ENCODE data around the gene FLNB. TPM values are rescaled to one million over a fixed set of nuclear protein-coding genes. Genes with fewer than 3 reads are reported as not detected.

FLNB gene
- 30.0 TPM for total RNA-seq
- long read RNA-seq, transcript FLNB-211 (4 exons, 932 nt) = major isoform, 12 of 36 reads
- long read RNA-seq, partial matches to known transcripts = 10 of 36 reads
- long read RNA-seq, other reads (novel, unspliced or antisense) = 14 of 36 reads

- DNase-seq = peak; percentile 75
These were observed at the start of gene FLNB for GRCh38 chr3:58008141-58009025. Gene FLNB (plus strand): TSS chr3:58008422. CDS start chr3:58008565, 143 bp downstream.

GRCh38 chr3:57958642-57959422 lies 49.4 kb upstream of the FLNB start:
- peak; percentile 60 for DNase-seq
- intact Hi-C loops (cut with DNase I) = no loop called here
- ATAC-seq (ENCODE audit: poor library complexity) = peak; percentile 55

More at GRCh38 chr3:58008141-58009025, at the start of gene FLNB:
- peak; percentile 96 for ATAC-seq (ENCODE audit: poor library complexity)
- intact Hi-C loops (cut with DNase I) = loop anchor here (5.0 kb wide), 1 partner anchor 159 kb away; no protein-coding TSS in a partner anchor

GRCh38 chr3:57959423-57960173 lies 48.6 kb upstream of the FLNB start:
- intact Hi-C loops (cut with DNase I) = no loop called here
- DNase-seq = peak; percentile 48
- peak; percentile 44 for ATAC-seq (ENCODE audit: poor library complexity)

GRCh38 chr3:57960174-57960505 lies 48.1 kb upstream of the FLNB start:
- intact Hi-C loops (cut with DNase I) = no loop called here
- ATAC-seq (ENCODE audit: poor library complexity) (no peak), DNase-seq (no peak)

- peak; percentile 34 for DNase-seq
- intact Hi-C loops (cut with DNase I) = no loop called here
- no peak for ATAC-seq (ENCODE audit: poor library complexity)
These were observed 46.9 kb upstream of the FLNB start for GRCh38 chr3:57961177-57961827.

- DNase-seq (no peak), ATAC-seq (ENCODE audit: poor library complexity) (no peak)
These were observed 46.3 kb upstream of the FLNB start for GRCh38 chr3:57961828-57962447.

GRCh38 chr3:57962448-57962834 lies 45.8 kb upstream of the FLNB start:
- no peak for ATAC-seq (ENCODE audit: poor library complexity)

More at GRCh38 chr3:57961828-57962447, 46.3 kb upstream of the FLNB start:
- intact Hi-C loops (cut with DNase I) = no loop called here

GRCh38 chr3:57963811-57964346 lies 44.3 kb upstream of the FLNB start:
- intact Hi-C loops (cut with DNase I) = no loop called here
- ATAC-seq (ENCODE audit: poor library complexity) (no peak), DNase-seq (peak; percentile 14)

More at GRCh38 chr3:57962448-57962834, 45.8 kb upstream of the FLNB start:
- peak; percentile 1 for DNase-seq
- intact Hi-C loops (cut with DNase I) = no loop called here

- ATAC-seq (ENCODE audit: poor library complexity) (peak; percentile 48), DNase-seq (peak; percentile 49)
- intact Hi-C loops (cut with DNase I) = no loop called here
These were observed 41.4 kb upstream of the FLNB start for GRCh38 chr3:57966829-57967228.

GRCh38 chr3:57967590-57967989 lies 40.6 kb upstream of the FLNB start:
- DNase-seq = peak; percentile 1
- ATAC-seq (ENCODE audit: poor library complexity) = no peak
- intact Hi-C loops (cut with DNase I) = no loop called here

GRCh38 chr3:57968501-57968900 lies 39.7 kb upstream of the FLNB start:
- intact Hi-C loops (cut with DNase I) = no loop called here
- DNase-seq (no peak), ATAC-seq (ENCODE audit: poor library complexity) (no peak)

- DNase-seq = no peak
- intact Hi-C loops (cut with DNase I) = no loop called here
- ATAC-seq (ENCODE audit: poor library complexity) = peak; percentile 55
These were observed 36.2 kb upstream of the FLNB start for GRCh38 chr3:57971975-57972374.

- DNase-seq (no peak), ATAC-seq (ENCODE audit: poor library complexity) (no peak)
- intact Hi-C loops (cut with DNase I) = no loop called here
These were observed 35.6 kb upstream of the FLNB start for GRCh38 chr3:57972531-57973111.

- no peak for DNase-seq
- intact Hi-C loops (cut with DNase I) = no loop called here
- no peak for ATAC-seq (ENCODE audit: poor library complexity)
These were observed 34.3 kb upstream of the FLNB start for GRCh38 chr3:57973715-57974477.

GRCh38 chr3:57974796-57975388 lies 33.3 kb upstream of the FLNB start:
- ATAC-seq (ENCODE audit: poor library complexity) (peak; percentile 50), DNase-seq (no peak)
- intact Hi-C loops (cut with DNase I) = no loop called here

GRCh38 chr3:57977818-57978235 lies 30.4 kb upstream of the FLNB start:
- intact Hi-C loops (cut with DNase I) = no loop called here
- DNase-seq (no peak), ATAC-seq (ENCODE audit: poor library complexity) (no peak)
